AG20443 (cell line): ENCODE results near the gene DTL.
A peak's percentile ranks its signal among the peaks of the same experiment; 100 is the strongest.

Source experiments
- DNase-seq: peaks from one replicate; pipeline ENCODE4 v3.0.0; 2012; ENCODE audit warnings: low spot score, mixed read lengths

DTL gene

DNA sequence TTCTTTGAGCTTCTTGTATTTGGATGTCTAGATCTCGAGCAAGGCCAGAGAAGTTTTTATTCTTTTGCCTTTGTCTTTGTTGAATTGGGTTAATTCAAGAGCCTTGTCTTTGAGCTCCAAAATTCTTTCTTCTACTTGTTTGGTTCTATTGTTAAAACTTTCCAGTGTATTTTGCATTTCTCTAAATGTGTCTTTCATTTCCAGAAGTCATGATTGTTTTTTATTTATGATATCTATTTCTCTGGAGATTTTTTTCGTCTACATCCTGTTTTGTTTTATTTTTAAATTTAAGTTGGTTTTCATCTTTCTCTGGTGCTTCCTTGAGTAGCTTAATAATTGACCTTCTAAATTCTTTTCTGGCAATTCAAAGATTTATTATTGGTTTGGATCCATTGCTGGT, 61.8 kb downstream of the DTL start:
- no peak for DNase-seq

DNA sequence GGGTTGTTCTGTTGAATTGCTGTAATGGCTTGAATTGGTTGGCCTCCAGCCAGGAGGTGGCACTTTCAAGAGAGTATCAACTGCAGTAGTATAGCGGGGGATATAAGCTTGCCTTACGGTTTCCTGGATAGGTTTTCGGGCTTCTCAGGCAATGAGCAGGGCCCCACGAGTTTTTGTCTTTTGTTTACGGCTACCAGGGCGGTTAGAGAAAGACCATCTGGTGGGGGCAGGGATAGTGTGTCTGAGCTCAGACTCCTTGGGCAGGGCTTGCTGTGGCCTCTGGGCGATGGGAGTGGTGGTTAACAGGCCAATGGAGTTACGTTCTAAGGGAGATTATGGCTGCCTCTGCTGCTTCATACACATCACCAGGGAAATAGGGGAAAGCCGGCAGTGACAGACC, 62.8 kb downstream of the DTL start:
- no peak for DNase-seq

DNA sequence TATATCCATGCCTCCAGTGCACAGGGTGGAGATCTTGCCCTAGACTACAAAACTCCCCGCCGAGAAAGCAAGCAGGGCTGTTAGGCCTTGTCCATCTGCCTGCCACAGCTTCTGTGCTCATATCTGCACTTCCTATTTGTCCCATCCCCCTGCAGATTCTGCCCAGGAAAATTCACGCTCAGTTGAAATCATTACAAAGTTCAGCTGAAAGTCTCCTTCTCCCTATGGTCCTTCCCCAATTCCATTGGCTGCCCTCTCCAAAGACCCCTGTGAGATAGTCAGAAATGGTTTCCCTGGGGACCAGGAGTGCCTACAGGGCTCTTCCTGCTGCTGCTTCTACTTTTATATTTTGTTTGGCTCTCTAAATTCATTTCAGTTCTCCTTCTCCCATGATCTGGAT, 63.2 kb downstream of the DTL start:
- no peak for DNase-seq

DNA sequence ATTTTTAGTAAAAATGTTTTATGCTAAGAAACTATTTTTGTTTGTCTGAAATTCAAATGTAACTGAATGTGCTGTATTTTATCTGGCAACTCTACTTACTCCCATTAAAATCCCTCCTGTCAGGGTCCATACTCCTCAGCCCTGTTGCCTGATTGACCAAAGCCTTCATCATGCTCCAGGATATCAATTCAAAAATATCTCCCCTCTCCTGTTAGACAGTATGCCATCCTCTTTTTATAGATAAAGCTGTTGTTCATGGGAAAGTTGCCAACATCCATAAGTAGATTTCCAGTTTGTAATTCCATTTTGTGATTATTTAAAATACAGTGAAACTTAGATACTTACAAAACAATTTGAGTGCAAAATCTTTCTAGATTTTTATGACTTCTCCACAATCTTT, 65.7 kb downstream of the DTL start:
- DNase-seq = no peak

DNA sequence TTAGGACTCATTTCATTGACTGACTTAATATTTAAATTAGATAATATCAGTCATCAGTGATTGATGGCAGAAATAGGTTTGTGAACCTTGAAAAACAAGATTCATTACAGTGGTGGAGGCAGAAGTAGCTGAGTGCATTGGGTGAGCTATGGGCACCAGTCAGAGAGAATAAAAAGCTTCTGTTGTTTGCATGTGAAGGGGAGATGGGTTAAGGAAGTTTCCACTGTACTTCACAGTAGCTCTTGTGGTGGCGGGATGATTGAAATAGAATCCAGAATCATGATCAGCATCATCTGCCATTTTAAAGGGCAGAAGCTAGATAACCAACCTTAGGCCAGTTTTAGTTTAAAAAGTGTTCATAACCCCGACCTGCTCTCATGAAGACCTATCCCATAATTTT, 66.2 kb downstream of the DTL start:
- no peak for DNase-seq

DNA sequence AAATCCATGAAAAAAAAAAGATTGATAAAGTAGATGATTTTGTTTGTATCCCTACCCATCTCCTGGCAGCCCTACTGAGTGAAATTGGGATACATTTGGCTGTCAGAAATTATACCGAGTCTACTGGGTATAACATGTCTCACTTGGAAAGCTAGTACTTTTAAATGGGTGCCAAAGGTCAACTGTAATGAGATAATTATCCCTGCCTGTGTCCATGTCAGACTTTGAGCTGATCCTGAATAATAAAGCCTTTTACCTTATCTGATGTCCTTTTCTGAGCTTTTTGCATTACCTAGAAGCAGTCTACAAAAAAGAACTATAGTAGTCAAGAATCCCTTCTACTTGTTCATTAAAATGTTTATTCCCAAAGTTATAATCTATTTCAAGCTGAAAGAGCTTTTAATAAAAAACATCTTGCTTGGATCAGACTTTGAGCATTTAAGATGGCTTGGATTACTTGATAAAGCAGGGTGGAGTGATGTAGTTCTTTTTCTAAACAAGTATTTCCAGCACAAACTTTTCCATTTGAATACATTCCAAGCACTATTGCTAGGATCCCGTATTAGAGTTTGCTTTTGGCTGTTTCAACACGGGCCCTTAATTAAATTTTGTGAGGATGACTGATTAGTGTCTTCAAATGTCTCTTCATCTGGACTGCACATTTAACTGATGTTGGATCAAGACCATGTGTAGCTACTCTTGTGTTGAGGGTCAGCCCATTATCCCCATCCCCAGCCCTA, 69.2 kb downstream of the DTL start:
- no peak for DNase-seq

DNA sequence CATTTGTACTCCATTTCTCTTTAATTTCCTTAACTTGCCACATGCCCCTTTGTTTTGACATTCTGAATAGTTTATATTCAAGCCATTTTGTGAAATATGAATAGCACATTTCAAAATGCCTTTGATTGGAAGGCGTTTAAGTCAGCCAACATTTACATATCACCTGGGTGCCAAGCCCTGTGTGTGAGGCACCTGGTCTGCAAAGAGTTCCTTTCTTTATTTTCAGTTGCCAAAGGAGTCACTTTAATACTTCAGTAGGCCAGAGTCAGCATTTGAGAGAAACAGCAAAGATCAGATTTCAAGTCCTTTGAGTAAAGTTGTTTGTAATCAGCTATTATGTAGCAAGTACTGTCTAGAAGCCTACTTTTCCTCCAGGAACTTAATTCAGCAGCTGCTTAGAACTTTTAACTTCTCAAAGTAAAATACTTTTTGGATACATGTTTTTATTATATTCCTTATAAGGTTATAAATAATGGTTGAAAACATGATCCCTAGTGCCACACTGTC, 70.8 kb downstream of the DTL start:
- DNase-seq = no peak

DNA sequence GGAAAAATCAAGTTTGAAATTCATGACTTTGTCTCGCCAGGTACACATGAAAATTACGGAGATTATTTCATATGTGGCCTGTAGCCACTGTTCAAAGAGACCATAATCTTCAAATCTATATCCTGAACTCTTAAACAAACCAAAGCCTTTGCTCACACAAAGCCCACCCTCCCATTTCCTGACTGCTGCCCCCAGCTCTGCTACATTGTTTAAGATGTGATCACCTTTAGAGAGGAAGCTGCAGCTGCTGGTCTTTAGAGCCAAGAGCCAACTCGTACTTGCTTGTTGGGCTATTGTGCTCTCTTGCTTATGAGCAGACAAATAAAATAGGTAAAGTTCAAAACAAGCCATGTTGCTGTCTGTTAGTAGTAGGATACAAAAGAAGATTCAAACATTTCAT, 71.9 kb downstream of the DTL start:
- DNase-seq = no peak

DNA sequence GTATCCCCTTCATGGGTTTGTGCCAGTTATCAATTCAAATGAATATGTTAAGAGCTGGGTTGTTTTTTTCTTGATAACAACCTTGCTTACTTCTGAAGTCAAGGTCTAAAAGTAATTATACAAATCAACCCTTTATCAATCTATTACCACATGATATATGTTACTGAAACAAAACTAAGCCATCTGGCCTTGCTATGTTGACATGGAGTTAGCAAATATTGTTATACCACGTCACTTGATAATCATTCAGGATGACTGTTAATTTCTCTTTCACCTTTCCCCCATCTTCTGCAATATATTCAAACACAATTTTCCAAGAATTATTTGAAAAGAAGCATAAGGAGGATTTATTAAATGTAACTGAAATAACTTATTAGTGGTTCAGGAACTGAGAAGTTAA, 72.6 kb downstream of the DTL start:
- no peak for DNase-seq

DNA sequence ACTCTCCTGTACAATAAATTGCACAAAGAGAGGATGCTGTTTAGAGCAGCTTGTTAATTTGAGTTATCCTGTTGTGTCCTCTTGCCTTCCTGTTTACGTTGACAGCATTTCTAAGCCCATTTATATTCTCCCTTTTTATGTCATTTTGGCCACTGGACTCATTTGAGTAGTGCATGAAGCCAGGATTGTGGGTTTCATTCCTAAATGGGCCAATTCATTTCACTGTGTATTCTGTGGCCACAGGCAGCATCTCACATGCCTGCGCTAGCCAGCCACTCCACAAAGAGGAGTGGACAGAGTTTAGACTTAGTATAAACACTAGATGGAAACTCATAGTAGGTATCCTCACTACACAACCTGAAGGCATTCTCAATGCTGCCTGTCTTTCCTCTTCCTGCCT, 73.4 kb downstream of the DTL start:
- DNase-seq = no peak

DNA sequence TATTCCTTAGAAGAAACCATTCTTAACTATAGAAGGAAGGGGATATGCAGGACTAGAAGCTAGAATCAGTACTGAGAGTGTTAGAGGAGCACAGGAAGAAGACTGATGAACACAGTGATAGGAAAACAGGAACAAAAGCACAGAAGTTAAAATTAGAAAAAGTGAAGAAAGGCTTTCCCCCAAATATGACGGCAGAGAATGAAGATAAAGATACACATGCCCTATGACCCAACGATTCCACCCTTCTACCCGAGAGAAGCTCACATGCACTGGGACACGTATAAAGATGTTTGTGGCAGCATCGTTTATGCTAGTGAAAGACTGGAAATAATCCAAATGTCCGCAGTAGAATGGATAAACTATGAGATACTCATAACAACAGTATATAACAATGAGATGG, 74.2 kb downstream of the DTL start:
- DNase-seq = no peak

DNA sequence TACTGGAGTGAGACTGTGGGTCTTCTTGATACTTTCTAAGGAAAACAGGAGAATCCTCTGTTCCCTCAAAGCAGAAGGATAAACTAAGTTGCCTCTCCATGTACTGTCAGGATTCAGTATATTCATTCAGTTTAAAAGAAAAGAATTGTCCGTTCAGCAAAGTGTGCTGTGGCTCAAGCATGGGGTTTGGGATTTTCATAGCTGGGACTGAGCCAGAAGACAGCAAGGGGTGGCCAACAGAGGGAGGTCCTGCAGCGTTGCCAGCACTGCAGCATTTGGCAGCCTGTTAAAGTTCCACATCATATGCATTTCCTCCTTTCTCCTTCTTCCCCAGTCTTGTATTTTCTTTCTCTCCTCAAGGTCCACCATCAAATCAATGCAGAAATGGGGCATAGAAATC, 75.1 kb downstream of the DTL start:
- peak; percentile 42 for DNase-seq

DNA sequence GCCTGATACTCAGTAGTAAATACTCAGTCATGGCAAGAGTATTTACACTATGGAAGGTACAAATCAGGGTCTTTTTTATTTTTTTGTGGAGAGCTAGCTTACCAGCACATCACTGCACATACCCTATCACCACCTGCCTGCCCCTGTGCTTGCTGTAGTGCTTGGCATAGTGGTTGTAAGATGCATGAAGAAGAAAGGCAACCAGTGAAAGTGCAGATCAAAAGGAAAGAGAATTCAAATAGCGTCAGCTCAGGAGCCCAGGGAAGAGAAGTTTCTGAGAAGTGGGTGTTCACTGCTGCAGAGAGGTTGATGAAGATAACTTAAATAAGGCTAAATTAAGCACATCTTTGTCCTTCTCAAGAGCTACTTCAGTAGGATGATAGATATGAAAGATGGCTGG, 76.0 kb downstream of the DTL start:
- no peak for DNase-seq

DNA sequence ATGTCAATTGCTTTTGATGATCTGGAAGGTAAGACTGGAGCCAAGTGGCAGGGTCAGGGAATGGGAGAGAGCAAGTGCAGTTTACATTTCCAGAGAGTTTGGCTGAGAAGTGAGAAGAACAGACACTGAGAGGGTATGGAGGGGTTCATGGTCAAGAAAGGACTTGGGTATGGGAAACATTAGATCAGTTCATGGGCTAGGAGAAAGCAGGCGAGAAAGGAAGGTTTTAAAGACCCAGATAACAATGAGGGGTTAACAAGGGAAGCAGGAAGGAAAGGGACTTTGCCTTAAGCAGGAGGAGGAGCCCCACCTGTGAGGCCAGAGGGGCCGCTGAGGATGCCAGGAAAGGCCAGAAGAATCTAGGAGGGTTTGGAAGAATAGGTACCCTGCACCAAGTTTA, 78.2 kb downstream of the DTL start:
- DNase-seq = no peak

DNA sequence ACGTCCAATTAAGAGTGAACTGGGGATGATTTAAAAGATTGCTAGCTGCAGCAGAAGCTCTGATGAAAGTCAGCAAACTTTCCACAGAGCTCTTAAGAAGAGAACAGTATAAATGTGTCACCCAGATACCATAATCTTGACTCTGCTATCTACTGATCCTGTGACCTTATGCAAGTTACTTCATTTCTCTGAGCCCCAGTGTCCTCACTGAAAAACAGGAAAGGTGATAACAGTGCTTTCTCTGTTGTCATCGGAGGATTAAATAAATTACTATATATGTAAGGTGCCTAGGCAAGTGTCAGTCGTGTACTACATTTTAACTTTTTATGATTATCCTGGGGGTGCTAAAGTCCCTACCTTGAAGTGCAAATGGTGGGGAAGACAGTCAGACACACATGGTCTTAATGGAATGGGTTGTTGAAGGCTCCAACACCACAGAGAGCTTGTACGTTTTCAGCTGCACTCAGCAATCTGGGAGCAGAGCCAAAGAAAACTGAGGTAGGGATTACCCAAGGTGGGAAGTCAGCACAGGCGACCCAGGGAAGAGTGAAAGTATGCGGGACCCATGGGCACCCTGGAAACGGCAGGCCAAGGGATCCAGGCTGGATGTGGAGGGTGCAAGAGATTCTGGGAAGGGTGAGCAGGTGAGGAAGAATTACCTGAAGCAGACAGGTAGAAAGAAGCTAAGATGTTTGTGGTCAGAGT, 82.8 kb downstream of the DTL start:
- no peak for DNase-seq

DNA sequence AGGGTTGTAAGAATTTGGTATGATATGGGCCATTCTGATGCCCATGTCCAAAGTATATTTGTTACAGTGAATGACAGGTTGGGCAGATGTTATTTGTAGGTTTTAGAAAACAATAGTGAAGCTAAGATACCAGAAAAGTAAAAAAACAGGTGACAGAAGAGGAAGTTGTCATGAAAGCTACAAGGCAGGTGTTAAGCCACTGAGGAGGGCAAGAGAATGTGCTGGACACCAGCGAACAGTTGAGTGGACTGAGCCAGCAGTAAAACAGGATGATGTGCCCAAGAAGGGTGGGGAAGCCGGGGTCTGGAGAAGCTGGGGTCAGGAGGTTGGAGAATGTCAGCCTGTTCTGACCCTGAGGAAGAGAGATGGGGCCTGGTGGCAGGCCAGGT, 83.3 kb downstream of the DTL start:
- no peak for DNase-seq

DNA sequence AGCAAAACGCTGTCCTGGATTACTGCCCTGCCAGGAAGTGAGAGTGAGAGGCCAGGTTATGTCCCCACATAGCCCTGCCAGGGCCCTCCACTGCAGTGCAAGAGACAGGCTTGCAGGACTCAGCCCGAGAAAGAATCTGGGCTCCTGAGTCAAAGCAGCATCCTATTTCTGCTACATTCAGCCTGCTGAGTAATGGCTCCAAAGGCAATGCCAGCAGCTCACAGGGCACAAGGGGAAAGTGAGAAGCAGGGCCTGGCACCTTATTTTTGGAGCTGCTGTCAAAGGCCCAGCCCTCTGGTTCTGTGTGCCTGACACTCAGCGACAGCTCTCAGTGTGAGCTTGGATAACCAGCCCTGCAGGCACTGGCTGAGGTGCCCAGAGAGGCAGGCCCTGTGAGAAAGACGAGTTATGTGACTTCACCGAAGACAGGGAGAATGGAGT, 83.9 kb downstream of the DTL start:
- DNase-seq = no peak

DNA sequence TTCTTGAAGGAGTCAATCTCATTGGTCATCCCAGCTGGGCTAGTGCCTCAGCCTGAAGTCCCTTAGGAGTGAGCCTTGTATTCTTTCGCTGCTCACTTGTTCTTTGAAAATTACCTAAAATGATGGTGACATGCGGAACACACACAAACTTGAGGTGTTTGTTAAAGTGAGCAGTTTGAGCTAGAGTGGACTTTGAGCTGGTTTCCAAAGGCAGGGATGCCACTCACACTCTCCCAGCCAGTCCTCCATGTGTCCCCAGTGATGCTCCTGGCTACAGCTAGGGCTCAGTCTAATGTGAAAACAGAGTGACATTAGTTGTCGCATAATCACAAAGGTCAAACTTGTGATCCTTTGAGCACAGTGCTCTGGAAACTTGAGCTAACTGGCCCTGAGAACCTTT, 84.3 kb downstream of the DTL start:
- no peak for DNase-seq

DNA sequence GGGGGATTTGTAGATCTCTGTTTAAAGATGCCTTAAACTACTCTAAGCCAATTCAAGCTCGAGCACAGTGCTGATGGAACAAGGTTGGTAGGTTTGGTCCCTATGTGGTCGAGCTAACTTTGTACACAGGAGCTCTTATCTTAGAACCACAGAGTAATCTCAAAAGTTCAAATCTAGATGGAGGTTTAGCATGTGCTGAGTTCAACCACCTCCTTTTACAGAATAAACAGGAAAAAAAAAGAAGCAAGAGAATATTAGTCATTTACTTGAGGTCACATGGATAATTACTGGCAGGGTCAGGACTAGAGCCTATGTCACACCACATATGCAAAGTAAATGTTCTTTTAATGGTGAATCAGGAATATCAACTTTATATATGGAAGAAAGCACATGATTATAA, 86.2 kb downstream of the DTL start:
- no peak for DNase-seq

DNA sequence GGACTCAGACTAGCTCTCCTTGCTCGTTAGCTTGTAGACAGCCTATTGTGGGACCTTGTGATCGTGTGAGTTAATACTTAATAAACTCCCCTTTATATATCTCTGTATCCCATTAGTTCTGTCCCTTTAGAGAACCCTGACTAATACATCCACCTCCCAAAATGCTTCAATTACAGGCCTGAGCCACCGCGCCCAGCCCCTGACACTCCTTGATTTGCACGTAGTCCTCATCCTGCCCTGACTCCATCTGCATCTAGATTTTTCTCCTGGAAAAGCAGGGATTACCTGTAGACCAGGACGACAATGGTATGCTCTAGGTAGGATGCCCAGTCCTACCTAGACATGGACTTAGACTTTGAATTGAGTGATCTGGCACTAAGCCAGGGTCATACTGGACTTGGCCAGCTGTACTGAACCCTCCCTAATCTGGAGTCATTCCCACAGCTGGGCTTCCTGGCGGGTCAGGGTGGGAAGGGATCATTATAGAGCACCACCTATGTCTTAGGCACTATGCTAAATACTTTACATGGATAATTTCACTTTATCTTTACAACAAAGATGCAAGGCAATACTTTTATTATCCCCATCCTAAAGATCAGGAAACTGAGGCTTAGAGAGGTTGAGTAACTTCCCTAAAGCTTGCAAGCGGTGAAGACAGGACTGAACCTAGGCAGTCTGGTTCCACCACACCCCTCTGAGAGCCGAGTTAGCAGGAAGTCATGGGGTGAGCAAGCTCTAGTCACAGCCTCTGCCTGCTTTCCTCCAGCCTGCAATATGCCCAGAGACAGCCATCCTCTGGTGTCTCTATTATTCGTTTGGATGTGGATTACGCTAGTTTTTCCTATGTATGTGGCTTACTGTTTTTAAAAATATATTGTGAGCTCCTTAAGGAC, 89.4 kb downstream of the DTL start:
- DNase-seq = peak; percentile 30

DNA sequence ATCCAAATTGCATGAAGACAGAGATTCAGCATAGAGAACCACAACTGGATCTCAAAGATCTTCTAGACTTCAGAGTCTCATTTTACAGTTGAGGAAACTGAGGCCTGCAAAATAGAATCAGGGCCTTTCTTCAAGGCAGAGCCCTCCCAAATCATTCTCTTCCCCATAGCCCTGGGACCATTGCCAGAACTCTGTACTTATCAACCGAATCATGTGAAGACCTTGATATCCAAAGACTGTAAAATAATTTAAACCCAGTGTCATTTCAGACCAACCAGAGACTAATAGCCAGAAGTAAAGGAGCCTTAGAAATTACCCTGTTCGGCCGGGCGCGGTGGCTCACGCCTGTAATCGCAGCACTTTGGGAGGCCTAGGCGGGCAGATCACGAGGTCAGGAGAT, 90.1 kb downstream of the DTL start:
- no peak for DNase-seq

DNA sequence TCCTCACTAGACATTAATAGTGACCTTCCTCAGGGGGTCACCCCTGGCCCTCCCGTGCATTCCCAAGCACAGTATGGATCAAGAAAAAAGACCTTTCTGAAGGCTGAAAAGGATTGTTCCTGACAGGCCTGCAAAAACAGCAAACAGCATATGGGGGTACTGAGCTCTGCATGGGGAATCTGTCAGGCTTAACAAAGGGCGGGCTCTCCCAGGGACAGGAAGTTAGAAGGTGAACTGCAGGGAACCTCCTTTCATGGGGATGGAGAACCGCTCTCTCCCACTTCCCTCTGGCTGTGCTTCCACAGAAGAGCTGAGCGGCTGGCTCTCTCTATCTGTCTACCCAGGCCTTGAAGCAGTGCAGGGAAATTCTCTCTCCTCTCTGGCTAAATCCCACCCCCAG, 91.7 kb downstream of the DTL start:
- no peak for DNase-seq

DNA sequence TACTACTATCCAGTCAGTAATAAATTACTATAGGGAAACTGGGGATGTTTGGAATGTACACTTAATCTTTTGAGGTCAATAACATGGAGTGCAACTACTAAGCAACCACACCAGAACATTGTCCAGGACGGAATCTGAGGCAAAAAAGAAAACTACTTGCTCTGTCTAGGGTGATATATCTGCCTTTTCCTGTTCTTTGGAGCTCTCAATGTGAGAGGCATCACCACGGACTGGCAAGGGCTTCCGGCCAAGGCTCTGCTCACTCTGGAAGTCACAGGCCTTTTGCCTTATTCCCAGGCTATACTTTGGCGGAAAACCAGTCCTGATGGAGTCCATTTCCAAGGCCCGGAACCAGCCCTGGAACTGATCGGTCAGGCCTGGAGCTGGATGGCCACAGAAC, 94.2 kb downstream of the DTL start:
- DNase-seq = no peak
